Naive thymus-derived CD8-positive, alpha-beta T cell (primary cell): Measurements from ENCODE around the gene HTRA1. TPM values are rescaled to one million over a fixed set of nuclear protein-coding genes. Genes with fewer than 3 reads are reported as not detected.
A peak's percentile ranks its signal among the peaks of the same experiment; 100 is the strongest.

Experiments
- ATAC-seq, 2 donors: fragments of 150-1000 bp; cut with Tn5 transposase in 1 of 2; sonication (Bioruptor Pico), chemical (Tn5 transposase) in 1 of 2; 1 replicate in 1 of 2; 2 replicates in 1 of 2; pipeline ENCODE4 v1.10.0; 2021; ENCODE audit warnings: mild to moderate bottlenecking in 2 of 2, moderate library complexity in 2 of 2
- POLR2A ChIA-PET: fragments of 350-600 bp; sonication (Branson Sonifier 250); formaldehyde crosslinking; loops from one replicate; lab custom pipeline; 2021; ENCODE audit warnings: antibody characterized with exemption; lab: Charles Lee
- DNase-seq, 10 donors: peaks; one replicate each; pipeline versions ENCODE4 v3.0.0 to v3.0.0-alpha.2; 2020 to 2022
- H3K27ac Mint-ChIP-seq, 10 donors: one replicate each; pipeline ENCODE4 v1.8.0; 2020 to 2022; ENCODE audit warnings: mild to moderate bottlenecking in 10 of 10, mixed read lengths in 10 of 10, moderate library complexity in 4 of 10, inconsistent platforms in 1 of 10
- H3K27me3 Mint-ChIP-seq, 5 donors: one replicate each; pipeline ENCODE4 v1.8.0; 2021 to 2022; ENCODE audit warnings: mixed read lengths in 5 of 5
- H3K36me3 Mint-ChIP-seq, 3 donors: one replicate each; pipeline ENCODE4 v1.8.0; 2020 to 2022; ENCODE audit warnings: mixed read lengths in 3 of 3, mild to moderate bottlenecking in 2 of 3, inconsistent platforms in 1 of 3
- H3K4me1 Mint-ChIP-seq, 4 donors: one replicate each; pipeline ENCODE4 v1.8.0; 2021 to 2022; ENCODE audit warnings: mixed read lengths in 4 of 4
- H3K4me3 Mint-ChIP-seq, 10 donors: one replicate each; pipeline ENCODE4 v1.8.0; 2020 to 2022; ENCODE audit warnings: mild to moderate bottlenecking in 10 of 10, mixed read lengths in 10 of 10, moderate library complexity in 6 of 10, inconsistent platforms in 1 of 10
- H3K9me3 Mint-ChIP-seq, 9 donors: one replicate each; pipeline ENCODE4 v1.8.0; 2020 to 2022; ENCODE audit warnings: mixed read lengths in 9 of 9, mild to moderate bottlenecking in 3 of 9, inconsistent platforms in 1 of 9, moderate library complexity in 1 of 9
- polyA plus RNA-seq, 3 donors: library from polyadenylated mRNA; unstranded; fragments of 300-500 nt; fragmentation: Illumina TruSeq; gene quantifications; one replicate each; pipeline ENCODE4 v1.2.3, GENCODE V29; 2021
- total RNA-seq, 8 experiments: library from RNA in 2 of 8; stranded (reverse) in 2 of 8; gene quantifications; one replicate each; pipeline ENCODE4 v1.2.3 and lab custom pipeline; 2021 to 2026

Gene HTRA1
- total and polyA plus RNA-seq, 5 experiments from 2014 or later: not detected

- Mint-ChIP-seq H3K27me3 (peaks cover 32 to 62% (median 48%) of the 10 kb centered on the region in 5 donors), H3K4me3 (no peak overlapping the region), H3K27ac (no peak overlapping the region), H3K4me1 (peaks cover 1 to 8% (median 1%) of the 10 kb centered on the region in 4 donors), H3K36me3 (peaks cover 0 to 4% (median 0%) of the 10 kb centered on the region in 3 donors), H3K9me3 (no peaks in the 10 kb centered on the region)
- POLR2A ChIA-PET: no interaction called here
- ATAC-seq (no peak), DNase-seq (no peak)
Measured at GRCh38 chr10:122455376-122456079, 5.8 kb upstream of the HTRA1 start.

- Mint-ChIP-seq H3K36me3 (no peaks in the 10 kb centered on the region), H3K9me3 (peaks cover 0 to 2% (median 0%) of the 10 kb centered on the region in 9 donors)
Measured at GRCh38 chr10:122457934-122458333, 3.4 kb upstream of the HTRA1 start.

GRCh38 chr10:122458693-122459092, 2.7 kb upstream of the HTRA1 start:
- H3K27ac Mint-ChIP-seq: no peak overlapping the region
- H3K4me1 Mint-ChIP-seq: peaks cover 8 to 16% (median 13%) of the 10 kb centered on the region in 4 donors
- peaks cover 0 to 2% (median 0%) of the 10 kb centered on the region in 9 donors for H3K9me3 Mint-ChIP-seq
- no peaks in the 10 kb centered on the region for H3K36me3 Mint-ChIP-seq
- POLR2A ChIA-PET: no interaction called here
- ATAC-seq (no peak), DNase-seq (no peak)
- H3K27me3 Mint-ChIP-seq: peaks cover 39 to 68% (median 48%) of the 10 kb centered on the region in 5 donors
- peak overlapping the region in 1 of 10 donors; percentile 16 for H3K4me3 Mint-ChIP-seq

More at GRCh38 chr10:122457934-122458333, 3.4 kb upstream of the HTRA1 start:
- H3K27me3 Mint-ChIP-seq: peaks cover 35 to 61% (median 42%) of the 10 kb centered on the region in 5 donors
- POLR2A ChIA-PET: no interaction called here
- H3K27ac Mint-ChIP-seq: no peak overlapping the region
- DNase-seq (no peak), ATAC-seq (no peak)
- H3K4me1 Mint-ChIP-seq: peaks cover 6 to 15% (median 11%) of the 10 kb centered on the region in 4 donors
- H3K4me3 Mint-ChIP-seq: peak overlapping the region in 2 of 10 donors; percentile 2 to 26

GRCh38 chr10:122459561-122460273, 1.6 kb upstream of the HTRA1 start:
- POLR2A ChIA-PET: no interaction called here
- H3K27ac Mint-ChIP-seq: no peak overlapping the region
- no peaks in the 10 kb centered on the region for H3K36me3 Mint-ChIP-seq
- ATAC-seq (no peak), DNase-seq (no peak)
- H3K9me3 Mint-ChIP-seq: peaks cover 0 to 2% (median 0%) of the 10 kb centered on the region in 9 donors
- peak overlapping the region in 7 of 10 donors; percentile 16 to 63 (median 26) for H3K4me3 Mint-ChIP-seq
- peaks cover 40 to 79% (median 51%) of the 10 kb centered on the region in 5 donors for H3K27me3 Mint-ChIP-seq
- H3K4me1 Mint-ChIP-seq: peaks cover 8 to 16% (median 13%) of the 10 kb centered on the region in 4 donors

- Mint-ChIP-seq H3K27me3 (peaks cover 40 to 83% (median 57%) of the 10 kb centered on the region in 5 donors), H3K4me1 (peaks cover 8 to 16% (median 13%) of the 10 kb centered on the region in 4 donors), H3K4me3 (peak overlapping the region; percentile 35 to 75 (median 56)), H3K27ac (no peak overlapping the region), H3K36me3 (no peaks in the 10 kb centered on the region), H3K9me3 (peaks cover 0 to 2% (median 0%) of the 10 kb centered on the region in 9 donors)
- ATAC-seq (no peak), DNase-seq (no peak)
- POLR2A ChIA-PET: no interaction called here
Measured at GRCh38 chr10:122460891-122461293, 461 bp upstream of the HTRA1 start.

GRCh38 chr10:122461729-122462532, 578 bp downstream of the HTRA1 start:
- Mint-ChIP-seq H3K4me3 (peak overlapping the region; percentile 75 to 91 (median 83)), H3K27ac (peak overlapping the region in 1 of 10 donors; percentile 46), H3K27me3 (peaks cover 37 to 80% (median 55%) of the 10 kb centered on the region in 5 donors), H3K4me1 (peaks cover 8 to 16% (median 13%) of the 10 kb centered on the region in 4 donors), H3K9me3 (peaks cover 0 to 2% (median 0%) of the 10 kb centered on the region in 9 donors), H3K36me3 (no peaks in the 10 kb centered on the region)
- peak; percentile 54 to 71 for ATAC-seq
- POLR2A ChIA-PET: interaction anchor here (1.1 kb wide), 1 partner anchor 88 kb away, joined by 3 read pairs; the partner anchor contains the start of gene PLEKHA1
- no peak for DNase-seq

- H3K27me3 Mint-ChIP-seq: peaks cover 28 to 80% (median 50%) of the 10 kb centered on the region in 5 donors
- POLR2A ChIA-PET: interaction anchor here (1.1 kb wide), 1 partner anchor 88 kb away, joined by 3 read pairs; the partner anchor contains the start of gene PLEKHA1
Measured at GRCh38 chr10:122462533-122463465, 1.4 kb downstream of the HTRA1 start.

GRCh38 chr10:122463466-122464249, 2.3 kb downstream of the HTRA1 start:
- Mint-ChIP-seq H3K9me3 (peaks cover 0 to 2% (median 0%) of the 10 kb centered on the region in 9 donors), H3K4me1 (peaks cover 8 to 16% (median 13%) of the 10 kb centered on the region in 4 donors), H3K4me3 (peak overlapping the region in 9 of 10 donors; percentile 3 to 86 (median 75)), H3K27ac (peak overlapping the region in 1 of 10 donors; percentile 46), H3K36me3 (no peaks in the 10 kb centered on the region), H3K27me3 (peaks cover 25 to 79% (median 46%) of the 10 kb centered on the region in 5 donors)
- POLR2A ChIA-PET: no interaction called here
- ATAC-seq (no peak), DNase-seq (no peak)

More at GRCh38 chr10:122462533-122463465, 1.4 kb downstream of the HTRA1 start:
- Mint-ChIP-seq H3K4me1 (peaks cover 8 to 16% (median 13%) of the 10 kb centered on the region in 4 donors), H3K4me3 (peak overlapping the region; percentile 75 to 91 (median 83)), H3K36me3 (no peaks in the 10 kb centered on the region), H3K27ac (peak overlapping the region in 2 of 10 donors; percentile 46), H3K9me3 (peaks cover 0 to 2% (median 0%) of the 10 kb centered on the region in 9 donors)
- ATAC-seq (peak; percentile 21 to 31), DNase-seq (peak in 1 of 10 donors; percentile 5)

- H3K4me1 Mint-ChIP-seq: peaks cover 6 to 14% (median 12%) of the 10 kb centered on the region in 4 donors
- ATAC-seq (no peak), DNase-seq (no peak)
- no peak overlapping the region for H3K27ac Mint-ChIP-seq
- POLR2A ChIA-PET: no interaction called here
- H3K4me3 Mint-ChIP-seq: no peak overlapping the region
- H3K9me3 Mint-ChIP-seq: peaks cover 0 to 2% (median 0%) of the 10 kb centered on the region in 9 donors
- H3K36me3 Mint-ChIP-seq: no peaks in the 10 kb centered on the region
- H3K27me3 Mint-ChIP-seq: peaks cover 21 to 79% (median 42%) of the 10 kb centered on the region in 5 donors
Measured at GRCh38 chr10:122464250-122464510, 2.8 kb downstream of the HTRA1 start.

GRCh38 chr10:122464586-122464985, 3.2 kb downstream of the HTRA1 start:
- Mint-ChIP-seq H3K27ac (no peak overlapping the region), H3K4me3 (peak overlapping the region in 1 of 10 donors; percentile 21), H3K9me3 (peaks cover 0 to 2% (median 0%) of the 10 kb centered on the region in 9 donors), H3K27me3 (peaks cover 18 to 79% (median 39%) of the 10 kb centered on the region in 5 donors), H3K36me3 (no peaks in the 10 kb centered on the region), H3K4me1 (peaks cover 6 to 14% (median 10%) of the 10 kb centered on the region in 4 donors)
- DNase-seq (no peak), ATAC-seq (no peak)
- POLR2A ChIA-PET: no interaction called here
